ENCODE data around the gene TMEM270. TPM values are rescaled to one million over a fixed set of nuclear protein-coding genes. Genes with fewer than 3 reads are reported as not detected.

Gene TMEM270
- total RNA-seq, 1 experiment from 2014 or later: not detected

- Histone ChIP-seq H3K9ac (ENCODE audit: low read length) (no peak overlapping the region), H3K36me3 (ENCODE audit: insufficient read depth, low read length) (no peaks in the 10 kb centered on the region), H3K27ac (ENCODE audit: low read length) (no peak overlapping the region), H4K20me1 (ENCODE audit: insufficient read depth, low read depth, low read length) (no peaks in the 10 kb centered on the region), H2AFZ (ENCODE audit: low read length) (no peak overlapping the region), H3K9me3 (ENCODE audit: low read length) (no peaks in the 10 kb centered on the region), H3K4me3 (ENCODE audit: low read length) (no peak overlapping the region), H3K4me2 (ENCODE audit: low read depth, low read length, poor library complexity, severe bottlenecking) (no peak overlapping the region), H3K9me2 (replicated peaks; ENCODE audit: insufficient read depth, low read length) (no peaks in the 10 kb centered on the region), H3K27me3 (ENCODE audit: low read length) (no peaks in the 10 kb centered on the region), H3K79me2 (ENCODE audit: low read length) (no peaks in the 10 kb centered on the region), H3K4me1 (ENCODE audit: low read length) (peaks cover 6% of the 10 kb centered on the region)
- DNase-seq: no peak
These were observed 49.0 kb downstream of the TMEM270 start for GRCh38 chr7:73909996-73910395.

- H3K4me1 ChIP-seq (ENCODE audit: low read length): peaks cover 6% of the 10 kb centered on the region
- no peak overlapping the region for H3K9ac ChIP-seq (ENCODE audit: low read length)
- H3K4me3 ChIP-seq (ENCODE audit: low read length): no peak overlapping the region
- H3K27me3 ChIP-seq (ENCODE audit: low read length): no peaks in the 10 kb centered on the region
- no peak overlapping the region for H3K27ac ChIP-seq (ENCODE audit: low read length)
- DNase-seq: no peak
- H3K36me3 ChIP-seq (ENCODE audit: insufficient read depth, low read length): no peaks in the 10 kb centered on the region
- H3K4me2 ChIP-seq (ENCODE audit: low read depth, low read length, poor library complexity, severe bottlenecking): no peak overlapping the region
- H2AFZ ChIP-seq (ENCODE audit: low read length): no peak overlapping the region
- H4K20me1 ChIP-seq (ENCODE audit: insufficient read depth, low read depth, low read length): no peaks in the 10 kb centered on the region
- no peaks in the 10 kb centered on the region for H3K9me2 ChIP-seq (replicated peaks; ENCODE audit: insufficient read depth, low read length)
- no peaks in the 10 kb centered on the region for H3K9me3 ChIP-seq (ENCODE audit: low read length)
- H3K79me2 ChIP-seq (ENCODE audit: low read length): no peaks in the 10 kb centered on the region
These were observed 51.3 kb downstream of the TMEM270 start for GRCh38 chr7:73912223-73912622.

Other genes starting within 250 kb of the TMEM270 start
- gene MLXIPL, start 236.6 kb upstream of the TMEM270 start, total RNA-seq (2014; rRNA removed; shearing (Covaris generic); ENCODE audit: low replicate concordance): not detected in 2 replicates
- not detected in 2 replicates for gene VPS37D, start 193.3 kb upstream of the TMEM270 start, total RNA-seq (2014; rRNA removed; shearing (Covaris generic); ENCODE audit: low replicate concordance)
- 1.3 and 6.1 TPM in 2 replicates for gene DNAJC30, start 177.7 kb upstream of the TMEM270 start, total RNA-seq (2014; rRNA removed; shearing (Covaris generic); ENCODE audit: low replicate concordance)
- gene BUD23, start 177.6 kb upstream of the TMEM270 start, total RNA-seq (2014; rRNA removed; shearing (Covaris generic); ENCODE audit: low replicate concordance): 41.9 and 85.9 TPM in 2 replicates
- 3.7 and 5.5 TPM in 2 replicates for gene STX1A, start 141.5 kb upstream of the TMEM270 start, total RNA-seq (2014; rRNA removed; shearing (Covaris generic); ENCODE audit: low replicate concordance)
- gene ABHD11, start 122.4 kb upstream of the TMEM270 start, total RNA-seq (2014; rRNA removed; shearing (Covaris generic); ENCODE audit: low replicate concordance): 14.3 and 18.3 TPM in 2 replicates
- gene CLDN3, start 90.9 kb upstream of the TMEM270 start, total RNA-seq (2014; rRNA removed; shearing (Covaris generic); ENCODE audit: low replicate concordance): not detected in 2 replicates
- not detected in 2 replicates for gene CLDN4, start 30.2 kb upstream of the TMEM270 start, total RNA-seq (2014; rRNA removed; shearing (Covaris generic); ENCODE audit: low replicate concordance)
- not detected in 2 replicates for gene METTL27, start 18.6 kb upstream of the TMEM270 start, total RNA-seq (2014; rRNA removed; shearing (Covaris generic); ENCODE audit: low replicate concordance)
- gene ELN, start 167.0 kb downstream of the TMEM270 start, total RNA-seq (2014; rRNA removed; shearing (Covaris generic); ENCODE audit: low replicate concordance): not detected in 2 replicates
- 44.7 and 56.2 TPM in 2 replicates for gene LIMK1, start 222.6 kb downstream of the TMEM270 start, total RNA-seq (2014; rRNA removed; shearing (Covaris generic); ENCODE audit: low replicate concordance)

All from Karpas-422 (cell line).